Superior temporal gyrus (tissue), 1 donor: Measurements from ENCODE around the gene ADGRB3.
A peak's percentile ranks its signal among the peaks of the same experiment; 100 is the strongest.
"Not testable (repeated sequence)": the region's sequence is repeated elsewhere in the genome, so short reads cannot be mapped to it uniquely, and the experiment has no call there.

ENCODE experiments used
- DNase-seq: peaks from one replicate; pipeline ENCODE4 v3.0.0-alpha.2; 2016; ENCODE audit errors: extremely low spot score

The ADGRB3 gene

GRCh38 chr6:68649669-68650068, 14.6 kb downstream of the ADGRB3 start:
- DNase-seq, result peak; percentile 49

- DNase-seq, result no peak
These were observed 15.1 kb downstream of the ADGRB3 start for GRCh38 chr6:68650142-68650541.

- DNase-seq, result peak; percentile 70
These were observed 16.2 kb downstream of the ADGRB3 start for GRCh38 chr6:68651011-68651985.

- peak; percentile 72 for DNase-seq
These were observed 17.0 kb downstream of the ADGRB3 start for GRCh38 chr6:68652117-68652536.

- DNase-seq, result peak; percentile 60
These were observed 18.1 kb downstream of the ADGRB3 start for GRCh38 chr6:68653074-68653705.

- DNase-seq, result peak; percentile 38
These were observed 18.6 kb downstream of the ADGRB3 start for GRCh38 chr6:68653706-68654089.

- peak; percentile 59 for DNase-seq
These were observed 19.1 kb downstream of the ADGRB3 start for GRCh38 chr6:68654134-68654533.

- DNase-seq, result peak; percentile 65
These were observed 19.9 kb downstream of the ADGRB3 start for GRCh38 chr6:68655028-68655427.

- no peak for DNase-seq
These were observed 22.5 kb downstream of the ADGRB3 start for GRCh38 chr6:68657374-68658139.

- no peak for DNase-seq
These were observed 23.3 kb downstream of the ADGRB3 start for GRCh38 chr6:68658338-68658737.

- no peak for DNase-seq
These were observed 38.2 kb downstream of the ADGRB3 start for GRCh38 chr6:68673255-68673654.

GRCh38 chr6:68675548-68675947, 40.5 kb downstream of the ADGRB3 start:
- DNase-seq, result no peak

GRCh38 chr6:68676094-68676493, 41.0 kb downstream of the ADGRB3 start:
- not testable (repeated sequence) for DNase-seq

- DNase-seq, result no peak
These were observed 42.0 kb downstream of the ADGRB3 start for GRCh38 chr6:68677058-68677457.

- no peak for DNase-seq
These were observed 44.3 kb downstream of the ADGRB3 start for GRCh38 chr6:68679399-68679798.

GRCh38 chr6:68680264-68680663, 45.2 kb downstream of the ADGRB3 start:
- DNase-seq, result no peak

- DNase-seq, result no peak
These were observed 54.8 kb downstream of the ADGRB3 start for GRCh38 chr6:68689910-68690309.

GRCh38 chr6:68691120-68691519, 56.0 kb downstream of the ADGRB3 start:
- no peak for DNase-seq

GRCh38 chr6:68693271-68693670, 58.2 kb downstream of the ADGRB3 start:
- no peak for DNase-seq

GRCh38 chr6:68695403-68695802, 60.3 kb downstream of the ADGRB3 start:
- DNase-seq, result no peak

GRCh38 chr6:68695838-68696237, 60.8 kb downstream of the ADGRB3 start:
- DNase-seq, result no peak

- DNase-seq, result no peak
These were observed 62.3 kb downstream of the ADGRB3 start for GRCh38 chr6:68697394-68697793.
